RPMI8226 (cell line): ENCODE data around the gene TEN1.
A peak's percentile ranks its signal among the peaks of the same experiment; 100 is the strongest.
"Not testable (repeated sequence)": the region's sequence is repeated elsewhere in the genome, so short reads cannot be mapped to it uniquely, and the experiment has no call there.

Source experiments
- DNase-seq: peaks from one replicate; pipeline ENCODE4 v3.0.0-alpha.2; 2015

The TEN1 gene

GRCh38 chr17:76032073-76032779 is 53.2 kb downstream of the TEN1 start:
- DNase-seq = peak; percentile 28

DNA sequence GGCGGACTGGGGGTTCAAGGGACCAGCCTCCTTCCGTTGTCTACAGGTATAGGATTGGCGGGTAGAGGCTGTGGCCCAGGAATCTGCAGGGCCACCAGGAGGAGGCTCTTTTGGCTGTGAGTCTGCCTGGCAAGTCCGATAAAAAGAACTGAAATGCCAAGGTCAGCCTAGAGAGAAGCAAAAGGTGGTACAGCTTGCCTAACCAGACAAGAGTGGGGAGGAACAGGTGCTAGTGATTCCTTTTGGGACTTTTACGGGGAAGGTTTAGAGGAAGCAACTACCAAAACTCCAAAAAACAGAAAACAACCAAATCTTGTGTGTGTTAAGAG is 53.7 kb downstream of the TEN1 start:
- DNase-seq = no peak

DNA sequence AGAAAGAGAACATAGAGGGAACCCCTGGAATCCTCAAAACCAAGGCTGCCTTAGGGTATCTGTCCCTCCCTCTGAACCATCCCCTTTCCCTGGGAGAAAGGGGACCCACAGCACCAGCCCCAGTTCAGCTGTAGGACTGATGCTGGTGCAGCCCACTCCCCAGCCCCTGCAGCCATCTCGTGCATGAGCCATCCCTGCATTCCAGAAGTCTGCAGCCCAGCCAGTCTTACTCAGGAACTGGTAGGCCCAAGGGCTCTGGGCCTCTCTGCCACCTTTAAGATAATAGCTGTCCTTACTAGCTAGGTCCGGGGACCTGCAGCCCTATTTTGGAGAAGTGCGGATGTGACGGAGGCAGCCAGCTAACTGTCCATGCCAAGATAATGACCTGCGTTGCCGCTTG is 54.1 kb downstream of the TEN1 start:
- no peak for DNase-seq

DNA sequence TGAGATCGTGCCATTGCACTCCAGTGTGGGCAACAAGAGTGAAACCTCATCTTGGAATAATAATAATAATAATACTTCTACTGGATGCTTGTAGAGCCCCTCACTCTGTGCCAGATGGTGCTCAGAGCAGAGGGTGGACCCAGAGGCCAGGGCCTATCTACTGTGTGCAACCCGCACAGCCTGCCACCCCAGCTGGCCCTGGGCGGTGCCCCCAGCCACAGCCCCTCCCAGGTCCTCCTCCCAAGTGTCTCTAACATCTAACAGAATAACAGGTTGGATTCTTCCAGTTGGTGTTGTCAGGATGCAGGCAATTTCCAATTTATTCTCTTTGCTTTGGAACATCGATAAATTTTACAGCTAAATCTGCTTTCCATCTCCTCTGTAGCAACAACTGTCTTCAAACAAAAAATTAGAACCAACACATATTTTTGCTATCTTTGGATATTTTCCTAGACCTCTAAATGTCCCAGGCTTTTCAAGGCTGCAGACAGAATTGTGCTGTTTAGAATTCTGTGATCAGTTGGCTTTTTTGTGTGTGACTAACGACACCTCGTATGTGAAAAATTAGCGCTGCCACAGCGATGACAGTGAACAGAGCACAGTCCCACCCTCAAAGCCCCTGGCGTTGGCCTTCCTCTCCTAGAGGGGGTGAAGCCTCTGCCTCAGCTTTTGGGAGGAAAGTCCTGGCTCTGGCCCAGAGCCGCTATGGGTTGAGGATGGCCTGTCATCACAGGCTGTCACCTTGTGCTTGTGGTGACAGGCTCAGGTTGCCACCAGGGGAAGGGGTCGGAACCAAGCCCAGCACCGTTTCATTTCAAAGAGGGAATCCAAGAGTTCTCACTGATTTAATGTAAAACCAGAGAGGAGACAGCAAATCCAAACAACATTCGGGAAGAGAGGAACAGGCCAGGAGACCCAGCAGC is 55.6 kb downstream of the TEN1 start:
- no peak for DNase-seq

- no peak for DNase-seq
Observed at GRCh38 chr17:76036497-76037261, 57.6 kb downstream of the TEN1 start.

- DNase-seq = no peak
Observed at GRCh38 chr17:76038050-76038449, 59.0 kb downstream of the TEN1 start.

- no peak for DNase-seq
Observed at GRCh38 chr17:76039121-76039520, 60.1 kb downstream of the TEN1 start.

DNA sequence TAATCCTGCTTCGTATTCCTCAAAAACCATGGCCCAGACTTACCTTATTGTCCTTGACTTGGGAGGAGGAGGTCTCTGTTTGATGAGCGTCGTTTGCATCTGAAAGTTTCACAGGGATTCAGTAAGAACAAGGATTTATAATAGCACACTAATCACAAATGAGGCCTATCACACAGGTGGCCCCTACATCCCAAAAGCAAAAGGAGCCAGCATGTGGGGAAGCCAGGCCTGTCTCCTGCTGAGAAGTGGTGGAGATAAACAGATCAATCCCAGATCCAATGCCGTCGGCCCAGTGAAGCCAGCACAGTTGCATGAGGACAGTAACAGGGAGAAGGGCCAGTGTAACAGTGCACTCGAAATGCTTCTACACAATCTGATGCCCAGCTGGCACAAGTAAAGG is 61.3 kb downstream of the TEN1 start:
- no peak for DNase-seq

DNA sequence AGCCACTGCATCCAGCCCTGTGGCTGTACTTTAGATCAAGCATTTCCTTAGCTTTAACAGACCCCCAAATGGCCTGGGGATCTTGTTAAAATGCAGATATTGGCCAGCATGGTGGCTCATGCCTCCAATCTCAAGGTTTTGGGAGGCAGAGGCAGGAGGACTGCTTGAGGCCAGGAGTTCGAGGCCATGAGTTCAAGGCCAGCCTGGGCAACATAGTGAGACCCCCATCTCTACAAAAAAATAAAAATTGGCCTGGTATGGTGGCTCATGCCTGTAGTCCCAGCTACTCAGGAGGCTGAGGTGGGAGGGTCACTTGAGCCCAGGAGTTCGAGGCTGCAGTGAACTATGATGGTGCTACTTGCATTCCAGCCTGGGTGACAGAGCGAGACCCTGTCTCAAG is 63.8 kb downstream of the TEN1 start:
- not testable (repeated sequence) for DNase-seq

DNA sequence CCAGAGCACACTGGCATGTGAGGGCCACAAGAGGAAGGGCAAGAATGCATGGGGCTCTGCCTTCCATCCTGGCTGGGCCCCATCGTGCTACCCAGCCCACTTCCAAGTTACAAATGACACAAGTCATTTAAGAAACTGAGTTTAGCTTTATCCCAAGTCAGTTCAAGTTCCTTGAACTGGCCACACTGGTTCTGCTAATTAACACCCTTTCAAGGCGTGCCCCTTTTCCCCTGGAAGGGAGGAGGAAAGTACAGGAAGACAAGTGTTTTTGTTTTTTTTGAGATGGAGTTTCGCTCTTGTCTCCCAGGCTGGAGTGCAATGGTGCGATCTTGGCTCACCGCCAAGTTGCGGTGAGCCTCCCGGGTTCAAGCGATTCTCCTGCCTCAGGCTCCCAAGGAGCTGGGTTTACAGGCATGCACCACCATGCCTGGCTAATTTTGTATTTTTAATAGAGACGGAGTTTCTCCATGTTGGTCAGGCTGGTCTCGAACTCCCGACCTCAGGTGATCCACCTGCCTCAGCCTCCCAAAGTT is 65.5 kb downstream of the TEN1 start:
- not testable (repeated sequence) for DNase-seq

GRCh38 chr17:76046064-76046463 is 67.0 kb downstream of the TEN1 start:
- no peak for DNase-seq

- no peak for DNase-seq
Observed at GRCh38 chr17:76048025-76048605, 69.1 kb downstream of the TEN1 start.

GRCh38 chr17:76048711-76049110 is 69.7 kb downstream of the TEN1 start:
- DNase-seq = no peak

GRCh38 chr17:76049239-76049638 is 70.2 kb downstream of the TEN1 start:
- DNase-seq = no peak

GRCh38 chr17:76049836-76050537 is 70.9 kb downstream of the TEN1 start:
- DNase-seq = no peak
